IPS-18c (cell line): ENCODE data around the gene ETFBKMT.
"Not testable (repeated sequence)": the region's sequence is repeated elsewhere in the genome, so short reads cannot be mapped to it uniquely, and the experiment has no call there.

Source experiments
- H3K4me3 ChIP-seq: 2 replicates; pipeline ENCODE4 v1.7.0; 2013; ENCODE audit warnings: low read depth, mild to moderate bottlenecking, low read length, moderate library complexity; ENCODE audit not compliant: insufficient read depth
- H3K9me3 ChIP-seq: one replicate; pipeline ENCODE4 v1.6.1; 2013; ENCODE audit warnings: mild to moderate bottlenecking, low read length, moderate library complexity; ENCODE audit not compliant: control insufficient read depth, insufficient read depth

The ETFBKMT gene

GRCh38 chr12:31647086-31647491 lies 12.4 kb upstream of the ETFBKMT start:
- Histone ChIP-seq H3K9me3 (no peaks in the 10 kb centered on the region), H3K4me3 (no peak overlapping the region)

GRCh38 chr12:31650918-31651317 lies 8.6 kb upstream of the ETFBKMT start:
- H3K4me3 ChIP-seq, result no peak overlapping the region
- no peaks in the 10 kb centered on the region for H3K9me3 ChIP-seq

- Histone ChIP-seq H3K9me3 (no peaks in the 10 kb centered on the region), H3K4me3 (no peak overlapping the region)
Observed at GRCh38 chr12:31651893-31652521, 7.5 kb upstream of the ETFBKMT start.

DNA sequence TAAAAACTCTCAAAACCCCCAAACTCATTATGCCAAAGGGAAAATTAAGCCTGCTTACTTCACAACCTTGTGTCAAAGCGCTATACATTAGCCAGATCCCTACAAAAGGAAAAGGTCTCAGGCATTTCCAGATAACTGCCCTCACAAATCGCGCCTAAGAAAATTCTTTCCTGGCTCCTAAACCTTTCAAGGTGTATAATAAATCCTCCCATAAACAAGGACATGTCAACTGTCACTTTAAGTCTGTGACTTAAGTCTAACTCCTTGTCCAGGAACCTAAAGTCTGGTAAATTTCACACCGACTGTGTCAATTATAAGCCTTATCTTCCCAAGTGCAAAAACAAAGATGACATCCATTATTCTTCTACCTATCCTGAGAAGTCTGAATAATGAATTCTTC lies 4.3 kb upstream of the ETFBKMT start:
- H3K9me3 ChIP-seq, result no peaks in the 10 kb centered on the region
- no peak overlapping the region for H3K4me3 ChIP-seq

DNA sequence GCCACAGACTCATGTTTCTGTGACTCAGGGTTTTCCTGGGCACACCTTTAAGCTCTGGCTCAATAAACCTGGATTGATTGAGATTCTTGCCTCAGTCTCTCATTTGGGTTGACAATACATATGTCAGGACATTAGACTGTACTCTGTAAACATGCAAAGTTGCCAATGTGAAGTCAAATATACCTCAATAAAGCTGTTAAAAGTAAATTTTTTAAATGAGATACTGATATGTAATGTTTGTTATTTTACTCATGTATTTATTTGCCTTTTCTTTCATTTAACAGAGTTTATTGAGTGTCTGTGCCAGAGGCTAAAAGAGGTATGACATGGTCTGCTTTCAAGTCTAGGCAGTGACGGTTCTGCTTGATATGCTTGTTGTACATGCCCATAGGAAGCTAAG lies 3.7 kb upstream of the ETFBKMT start:
- no peak overlapping the region for H3K4me3 ChIP-seq

DNA sequence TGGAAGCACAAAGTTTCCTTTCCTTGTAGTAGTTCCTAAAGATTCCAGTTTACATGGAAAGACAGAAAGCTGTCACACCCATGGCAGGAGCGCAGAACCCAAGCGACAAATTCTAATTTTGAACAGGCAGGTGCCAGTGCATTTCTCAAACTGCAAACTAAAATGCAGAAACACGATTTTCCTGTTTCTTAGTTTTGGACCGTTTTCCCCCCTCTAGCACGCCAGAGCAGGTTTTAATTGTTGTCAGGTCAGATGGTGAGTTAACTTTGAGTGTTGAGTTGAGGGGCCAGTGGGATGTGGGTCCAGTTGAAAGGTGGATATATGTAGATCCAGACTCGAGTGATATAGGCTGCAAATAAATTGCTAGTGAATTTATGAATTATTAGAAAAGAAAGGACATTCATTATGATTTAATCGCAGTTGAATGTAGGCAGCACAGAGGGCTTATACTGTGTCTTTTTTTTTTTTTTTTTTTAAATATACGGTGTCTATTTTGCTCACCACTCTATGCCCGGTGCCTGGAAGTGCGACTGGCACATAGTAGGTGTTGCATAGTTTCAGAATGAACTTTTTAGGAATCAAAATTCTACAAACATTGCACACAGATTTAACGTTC lies 909 bp upstream of the ETFBKMT start:
- Histone ChIP-seq H3K9me3 (no peaks in the 10 kb centered on the region), H3K4me3 (peak overlapping the region; percentile 76; the same call in 1 of the 2 replicates)

More for the DNA sequence above, 3.7 kb upstream of the ETFBKMT start:
- H3K9me3 ChIP-seq, result no peaks in the 10 kb centered on the region

DNA sequence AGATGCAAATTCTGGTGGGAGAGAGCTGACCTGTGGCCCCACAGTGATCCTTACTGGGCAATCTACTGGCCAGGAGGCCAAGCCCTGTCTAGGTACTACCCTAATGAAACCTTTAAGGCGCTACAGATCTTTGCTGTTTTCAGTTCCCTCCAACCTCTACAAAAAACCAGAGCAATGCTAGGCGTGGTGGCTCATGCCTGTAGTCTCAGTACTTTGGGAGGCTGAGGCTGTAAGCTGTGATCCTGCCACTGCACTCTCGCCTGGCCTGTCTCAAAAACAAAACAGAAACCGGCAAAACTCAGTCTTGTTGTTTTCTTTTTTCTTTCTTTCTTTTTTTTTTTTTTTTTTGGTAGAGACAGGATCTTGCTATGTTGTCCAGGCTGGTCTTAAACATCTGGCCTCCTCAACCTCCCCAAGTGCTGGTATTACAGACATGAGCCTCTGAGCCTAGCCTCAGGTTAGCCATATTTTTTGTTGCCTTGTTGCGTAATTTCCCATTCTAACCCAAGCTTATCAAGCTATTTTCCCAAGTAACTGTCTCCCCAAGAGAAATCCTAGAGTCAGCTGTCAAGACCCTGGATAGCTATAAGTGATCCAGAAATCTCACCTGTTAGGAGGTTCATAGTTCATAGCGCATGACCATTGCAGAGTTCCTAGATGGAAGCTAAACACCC lies 2.8 kb downstream of the ETFBKMT start:
- H3K4me3 ChIP-seq, result no peak overlapping the region

GRCh38 chr12:31663576-31663975 lies 4.1 kb downstream of the ETFBKMT start:
- no peaks in the 10 kb centered on the region for H3K9me3 ChIP-seq
- H3K4me3 ChIP-seq, result no peak overlapping the region

More for the DNA sequence above, 2.8 kb downstream of the ETFBKMT start:
- H3K9me3 ChIP-seq, result no peaks in the 10 kb centered on the region

DNA sequence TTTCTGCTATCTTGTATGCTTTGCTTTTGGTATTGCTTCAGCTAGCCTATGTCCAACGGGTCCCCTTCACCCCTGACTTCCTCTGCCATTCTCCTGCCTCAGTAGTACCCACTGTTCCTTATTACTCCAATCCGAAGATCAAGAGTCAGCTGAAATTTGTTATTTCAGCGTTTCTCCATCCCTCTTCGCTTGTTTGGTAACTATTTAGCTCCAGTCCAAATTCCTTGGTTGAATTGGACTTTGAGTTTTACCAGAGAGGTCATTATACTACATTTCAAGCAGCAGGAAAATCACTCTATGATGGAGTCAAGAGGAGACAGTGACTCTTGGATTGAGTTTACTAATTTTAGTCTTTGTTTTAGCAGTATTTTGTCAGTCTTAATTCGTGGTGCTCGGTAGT lies 4.5 kb downstream of the ETFBKMT start:
- H3K9me3 ChIP-seq, result peaks cover under 1% of the 10 kb centered on the region
- no peak overlapping the region for H3K4me3 ChIP-seq

DNA sequence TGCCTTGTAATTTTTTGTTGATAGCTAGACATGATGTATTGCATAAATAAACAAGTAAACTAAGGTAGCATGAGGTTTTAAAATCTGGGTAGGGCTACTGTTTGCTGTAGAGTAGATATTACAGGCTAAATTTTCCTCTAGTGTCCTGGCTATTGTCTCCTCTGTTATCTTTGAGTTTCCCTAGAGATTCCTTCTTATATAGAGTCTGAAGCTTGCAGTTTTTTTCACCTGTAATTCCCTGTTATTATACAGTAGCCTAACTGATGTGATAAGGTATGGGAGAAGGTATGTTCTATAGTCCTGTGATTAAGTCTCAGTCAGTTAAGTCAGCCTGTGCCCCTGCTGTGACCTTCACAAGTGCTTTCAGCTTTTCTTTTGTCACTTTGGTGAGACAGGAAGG lies 9.5 kb downstream of the ETFBKMT start:
- H3K9me3 ChIP-seq, result peaks cover 6% of the 10 kb centered on the region

DNA sequence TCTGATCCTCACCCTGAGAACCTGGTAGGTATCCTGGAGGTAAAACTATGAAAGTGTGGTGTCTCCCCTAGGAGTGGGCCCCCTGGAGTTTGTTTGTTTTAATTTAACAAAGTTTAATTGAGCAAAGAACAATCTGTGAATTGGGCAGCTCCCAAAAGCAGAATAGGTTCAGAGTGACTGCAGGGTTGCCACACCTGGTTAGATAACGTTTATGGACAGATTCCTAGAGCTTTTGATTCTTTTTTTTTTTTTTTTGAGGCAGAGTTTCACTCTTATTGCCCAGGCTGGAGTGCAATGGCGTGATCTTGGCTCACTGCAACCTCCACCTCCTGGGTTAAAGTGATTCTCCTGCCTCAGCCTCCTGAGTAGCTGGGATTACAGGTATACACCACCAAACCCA lies 10.1 kb downstream of the ETFBKMT start:
- H3K4me3 ChIP-seq, H3K9me3 ChIP-seq: not testable (repeated sequence)

More for the DNA sequence above, 9.5 kb downstream of the ETFBKMT start:
- H3K4me3 ChIP-seq, result no peak overlapping the region

DNA sequence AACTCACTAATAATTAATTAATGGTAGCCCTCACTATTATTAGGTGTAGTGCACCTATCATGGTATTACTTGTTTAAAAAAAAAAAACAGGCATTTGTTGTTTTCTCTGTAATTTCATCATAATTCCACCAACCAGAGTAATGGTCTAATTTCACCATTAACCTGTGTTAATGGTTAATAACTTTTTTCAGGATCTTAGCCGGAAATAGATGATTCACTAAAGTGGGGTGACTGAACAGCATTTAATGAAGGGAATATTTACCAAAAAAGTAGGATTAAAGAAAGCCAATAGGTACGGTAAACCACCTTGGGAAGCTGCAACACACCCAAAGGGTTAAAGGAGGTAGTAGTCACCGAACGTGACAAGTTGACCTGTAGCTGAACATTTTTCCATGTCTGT lies 13.0 kb downstream of the ETFBKMT start:
- Histone ChIP-seq H3K9me3 (peaks cover 6% of the 10 kb centered on the region), H3K4me3 (no peak overlapping the region)

- no peaks in the 10 kb centered on the region for H3K9me3 ChIP-seq
- H3K4me3 ChIP-seq, result no peak overlapping the region
Observed at GRCh38 chr12:31682136-31682962, 22.9 kb downstream of the ETFBKMT start.

DNA sequence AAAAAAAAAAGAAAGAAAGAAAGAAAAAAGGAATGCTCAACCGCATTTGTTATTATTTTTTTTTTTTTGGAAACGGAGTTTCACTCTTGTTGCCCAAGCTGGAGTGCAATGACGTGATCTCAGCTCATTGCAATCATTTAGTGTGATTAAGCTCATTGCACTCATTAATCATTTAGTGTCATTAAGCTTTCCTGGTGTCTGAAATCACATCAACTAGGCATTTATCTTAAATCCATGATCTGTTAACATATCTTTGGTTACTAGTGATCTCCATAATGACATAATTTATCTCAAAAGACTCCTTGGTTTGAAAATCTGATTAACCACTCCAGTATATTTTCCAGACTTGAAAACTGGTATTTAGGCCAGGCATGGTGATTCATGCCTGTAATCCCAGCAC lies 26.3 kb downstream of the ETFBKMT start:
- Histone ChIP-seq H3K9me3 (no peaks in the 10 kb centered on the region), H3K4me3 (no peak overlapping the region)

GRCh38 chr12:31687101-31687527 lies 27.6 kb downstream of the ETFBKMT start:
- Histone ChIP-seq H3K9me3 (no peaks in the 10 kb centered on the region), H3K4me3 (no peak overlapping the region)

DNA sequence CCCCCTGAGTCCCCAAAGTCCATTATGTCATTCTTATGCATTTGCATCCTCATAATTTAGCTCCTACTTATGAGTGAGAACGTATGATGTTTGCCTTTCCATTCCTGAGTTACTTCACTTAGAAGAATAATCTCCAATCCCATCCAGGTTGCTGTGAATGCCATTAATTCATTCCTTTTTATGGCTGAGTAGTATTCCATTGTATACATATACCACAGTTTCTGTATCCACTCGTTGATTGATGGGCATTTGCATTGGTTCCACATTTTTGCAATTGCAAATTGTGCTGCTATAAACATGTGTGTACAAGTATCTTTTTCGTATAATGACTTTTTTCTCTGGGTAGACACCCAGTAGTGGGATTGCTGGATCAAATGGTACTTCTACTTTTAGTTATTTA lies 30.4 kb downstream of the ETFBKMT start:
- not testable (repeated sequence) for H3K9me3 ChIP-seq, H3K4me3 ChIP-seq

DNA sequence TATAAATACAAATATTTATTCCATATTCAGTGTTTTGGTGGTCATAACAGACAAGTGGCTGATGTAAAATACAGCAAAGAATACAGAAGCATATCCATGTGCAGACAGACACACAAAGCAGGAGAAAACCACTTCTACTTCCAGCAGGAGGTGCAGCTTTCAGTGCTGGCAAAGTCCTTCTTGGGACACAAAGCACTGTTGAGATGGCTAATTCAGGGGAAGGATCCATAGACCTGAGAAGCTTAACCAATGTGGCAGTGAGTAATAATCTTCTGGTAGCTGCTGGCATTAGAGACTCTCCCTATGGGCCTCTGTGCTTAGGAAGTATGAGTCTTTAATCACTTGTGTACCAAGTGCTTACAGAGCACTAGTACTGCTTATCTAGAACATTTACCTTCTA lies 42.6 kb downstream of the ETFBKMT start:
- no peaks in the 10 kb centered on the region for H3K9me3 ChIP-seq
- no peak overlapping the region for H3K4me3 ChIP-seq

GRCh38 chr12:31705621-31706020 lies 46.1 kb downstream of the ETFBKMT start:
- Histone ChIP-seq H3K4me3 (no peak overlapping the region), H3K9me3 (no peaks in the 10 kb centered on the region)
